Neuronal stem cell (in vitro differentiated cells): ENCODE measurements around the gene CD53.

Experiments used
- DNase-seq: peaks from one replicate; pipeline ENCODE4 v3.0.0-alpha.2; 2013; ENCODE audit warnings: low spot score
- H2AFZ ChIP-seq: one replicate; pipeline ENCODE4 v1.6.1; 2013; ENCODE audit warnings: mild to moderate bottlenecking, low read length, inconsistent platforms
- H2AK5ac ChIP-seq: 2 replicates; pipeline ENCODE4 v1.6.1; 2013; ENCODE audit warnings: low read depth, mild to moderate bottlenecking, inconsistent platforms, low read length, moderate library complexity, mixed read lengths
- H2BK120ac ChIP-seq: 2 replicates; pipeline ENCODE4 v1.6.1; 2013; ENCODE audit warnings: low read depth, mild to moderate bottlenecking, inconsistent platforms, low read length, moderate library complexity, mixed read lengths
- H2BK12ac ChIP-seq: one replicate; pipeline ENCODE4 v1.6.1; 2013; ENCODE audit warnings: low read length, inconsistent platforms
- H2BK15ac ChIP-seq: 2 replicates; pipeline ENCODE4 v1.6.1; 2013; ENCODE audit warnings: mild to moderate bottlenecking, low read length, inconsistent platforms, mixed read lengths
- H2BK5ac ChIP-seq: one replicate; pipeline ENCODE4 v1.6.1; 2013; ENCODE audit warnings: inconsistent platforms, mild to moderate bottlenecking, low read length, moderate library complexity
- H3K14ac ChIP-seq: one replicate; pipeline ENCODE4 v1.6.1; 2013; ENCODE audit warnings: low read length, inconsistent platforms
- H3K18ac ChIP-seq: 2 replicates; pipeline ENCODE4 v1.6.1; 2013; ENCODE audit warnings: low read length, inconsistent platforms
- H3K23ac ChIP-seq: 2 replicates; pipeline ENCODE4 v1.6.1; 2013; ENCODE audit warnings: low read depth, mild to moderate bottlenecking, mixed read lengths, low read length, inconsistent platforms; ENCODE audit not compliant: poor library complexity
- H3K27ac ChIP-seq: replicated peaks from 3 replicates; pipeline ENCODE4 v1.5.1; 2013; ENCODE audit warnings: low read length, inconsistent platforms
- H3K27me3 ChIP-seq, 3 experiments: 2 replicates each; pipeline ENCODE4 v1.6.1; 2013; ENCODE audit warnings: low read length in 3 of 3, mild to moderate bottlenecking in 2 of 3, inconsistent platforms in 1 of 3, low read depth in 1 of 3, mixed read lengths in 1 of 3, moderate library complexity in 1 of 3; ENCODE audit not compliant: control insufficient read depth in 3 of 3, insufficient read depth in 3 of 3
- H3K36me3 ChIP-seq, 2 donors: replicated peaks in 1 of 2; 2 replicates each; pipeline ENCODE4 v1.6.1; 2013; ENCODE audit warnings: low read length in 2 of 2; ENCODE audit not compliant: control insufficient read depth in 2 of 2, insufficient read depth in 2 of 2
- H3K4ac ChIP-seq: 2 replicates; pipeline ENCODE4 v1.6.1; 2013; ENCODE audit warnings: inconsistent platforms, mild to moderate bottlenecking, low read length, moderate library complexity
- H3K4me1 ChIP-seq, 2 donors: 1 replicate in 1 of 2; 2 replicates in 1 of 2; pipeline ENCODE4 v1.6.1; 2013; ENCODE audit warnings: low read length in 2 of 2, low read depth in 1 of 2; ENCODE audit not compliant: control insufficient read depth in 2 of 2, insufficient read depth in 1 of 2
- H3K4me2 ChIP-seq: one replicate; pipeline ENCODE4 v1.6.1; 2013; ENCODE audit warnings: mild to moderate bottlenecking, low read length, inconsistent platforms; ENCODE audit not compliant: insufficient read depth, poor library complexity, severe bottlenecking
- H3K4me3 ChIP-seq, 2 donors: 2 replicates each; pipeline ENCODE4 v1.5.1; 2013; ENCODE audit warnings: low read length in 2 of 2, mild to moderate bottlenecking in 2 of 2, inconsistent platforms in 1 of 2, moderate library complexity in 1 of 2
- H3K79me1 ChIP-seq: one replicate; pipeline ENCODE4 v1.6.1; 2013; ENCODE audit warnings: low read depth, mild to moderate bottlenecking, inconsistent platforms, low read length, moderate library complexity
- H3K9ac ChIP-seq: one replicate; pipeline ENCODE4 v1.6.1; 2013; ENCODE audit warnings: mild to moderate bottlenecking, low read depth, low read length, inconsistent platforms; ENCODE audit not compliant: poor library complexity
- H3K9me3 ChIP-seq, 2 donors: replicated peaks in 1 of 2; 2 replicates each; pipeline versions ENCODE3 to v1.6.1; 2013; ENCODE audit warnings: low read length in 2 of 2, mild to moderate bottlenecking in 2 of 2, inconsistent platforms in 1 of 2, low read depth in 1 of 2, mixed read lengths in 1 of 2, moderate library complexity in 1 of 2; ENCODE audit not compliant: control insufficient read depth in 2 of 2, insufficient read depth in 1 of 2
- H4K8ac ChIP-seq: one replicate; pipeline ENCODE4 v1.6.1; 2013; ENCODE audit warnings: low read depth, mild to moderate bottlenecking, inconsistent platforms, low read length, moderate library complexity
- H4K91ac ChIP-seq: one replicate; pipeline ENCODE4 v1.6.1; 2013; ENCODE audit warnings: low read length, low read depth, mild to moderate bottlenecking, inconsistent platforms; ENCODE audit not compliant: poor library complexity
- WGBS, 2 donors: extraction: QIAGEN DNeasy Blood & Tissue Kit; methylation state at CpG; one replicate each; pipeline ENCODE4 v1.1.7; 2013; ENCODE audit warnings: missing lambda C conversion rate in 2 of 2, mixed read lengths in 1 of 2; ENCODE audit not compliant: insufficient read length in 2 of 2, insufficient replicate concordance in 1 of 2; ENCODE audit errors: extremely low coverage in 2 of 2; 5-methylcytosine and 5-hydroxymethylcytosine counted together

CD53 gene

DNA sequence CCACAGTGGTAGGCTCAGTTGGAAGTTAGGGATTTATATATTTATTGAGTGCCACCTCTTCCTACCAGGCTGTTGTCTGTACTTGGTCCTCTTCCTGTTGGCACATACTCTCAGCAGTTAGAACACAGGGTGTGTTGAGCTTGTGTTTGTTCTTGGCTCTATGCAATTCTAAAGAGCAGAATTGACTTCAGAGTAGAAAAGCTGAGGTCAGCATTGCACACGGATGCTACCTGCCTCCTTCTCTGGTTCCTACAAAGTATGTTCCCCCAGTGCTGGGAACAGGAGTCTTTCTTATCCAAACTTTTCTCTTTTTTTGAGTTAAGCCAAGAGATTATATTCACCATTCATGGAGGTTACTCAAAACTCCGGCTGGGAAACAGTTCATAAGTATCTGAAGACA lies 16.5 kb upstream of the CD53 start:
- Histone ChIP-seq H3K9me3 (no peaks in the 10 kb centered on the region), H2BK5ac (no peak overlapping the region), H3K4me1 (no peaks in the 10 kb centered on the region), H3K27me3 (peaks cover 0 to 5% (median 0%) of the 10 kb centered on the region in 3 experiments), H3K4ac (no peak overlapping the region), H3K79me1 (no peaks in the 10 kb centered on the region), H2BK120ac (no peak overlapping the region), H2BK12ac (no peak overlapping the region), H2AFZ (no peak overlapping the region), H2BK15ac (no peak overlapping the region), H3K4me2 (no peak overlapping the region), H2AK5ac (no peak overlapping the region), H4K8ac (no peak overlapping the region), H3K14ac (no peak overlapping the region), H3K18ac (no peak overlapping the region), H3K27ac (no peak overlapping the region), H4K91ac (no peak overlapping the region), H3K4me3 (no peak overlapping the region), H3K23ac (no peak overlapping the region), H3K9ac (no peak overlapping the region), H3K36me3 (no peaks in the 10 kb centered on the region)
- no peak for DNase-seq
- no CpG with 5 or more reads among the region's 2 CpGs for WGBS, 2 donors

DNA sequence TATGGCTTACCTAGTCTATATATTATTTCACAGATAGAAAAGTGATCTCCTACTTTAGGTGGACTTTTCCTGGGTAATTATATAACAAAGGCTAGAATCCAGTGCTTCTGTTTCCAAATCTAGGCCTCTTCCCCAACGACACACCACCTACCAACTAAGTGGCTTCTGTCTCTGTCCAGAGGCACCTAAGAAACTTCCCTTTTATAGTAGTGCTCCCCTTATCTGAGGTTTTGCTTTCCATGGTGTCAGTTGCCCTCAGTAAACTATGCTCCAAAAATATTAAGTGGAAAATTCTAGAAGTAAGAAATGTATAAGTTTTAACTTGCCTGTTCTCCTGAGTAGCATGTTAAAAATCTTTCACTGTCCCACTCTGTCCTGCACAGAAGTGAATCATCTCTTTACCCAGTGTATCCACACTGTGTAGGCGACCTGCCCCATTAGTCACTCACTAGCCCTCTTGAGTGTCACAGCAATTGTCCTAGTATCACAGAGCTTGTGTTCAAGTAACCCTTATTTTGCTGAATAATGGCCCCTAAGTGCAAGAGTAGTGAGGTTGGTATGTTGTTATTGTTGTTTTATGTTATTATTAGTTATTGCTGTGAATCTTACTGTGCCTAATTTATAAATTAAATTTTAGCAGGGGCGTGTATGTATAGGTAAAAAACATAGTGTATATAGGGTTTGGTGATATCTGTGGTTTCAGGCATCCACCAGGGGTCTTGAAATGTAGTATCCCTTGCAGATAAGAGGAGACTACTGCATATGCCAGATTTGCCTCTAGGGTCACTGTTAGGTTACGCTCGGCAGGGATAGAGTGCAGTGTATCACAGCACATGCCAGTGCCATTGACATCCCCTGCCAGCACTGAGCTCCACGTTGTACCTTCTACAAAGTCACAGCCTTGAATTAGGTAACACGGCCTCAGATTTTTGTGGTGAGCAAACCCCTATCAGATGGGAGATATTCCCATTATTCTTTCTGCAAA lies 14.7 kb upstream of the CD53 start:
- no peak overlapping the region for H3K4me3 ChIP-seq
- H2BK12ac ChIP-seq = no peak overlapping the region
- no peak for DNase-seq
- H4K91ac ChIP-seq = no peak overlapping the region
- no peak overlapping the region for H3K4me2 ChIP-seq
- no peak overlapping the region for H3K23ac ChIP-seq
- H2BK5ac ChIP-seq = no peak overlapping the region
- H3K18ac ChIP-seq = no peak overlapping the region
- H2AK5ac ChIP-seq = no peak overlapping the region
- H2AFZ ChIP-seq = no peak overlapping the region
- H3K36me3 ChIP-seq = no peaks in the 10 kb centered on the region
- H3K4me1 ChIP-seq = no peaks in the 10 kb centered on the region
- H3K9me3 ChIP-seq = no peaks in the 10 kb centered on the region
- no peak overlapping the region for H3K27ac ChIP-seq
- no peaks in the 10 kb centered on the region for H3K79me1 ChIP-seq
- no peak overlapping the region for H3K9ac ChIP-seq
- peaks cover 0 to 5% (median 0%) of the 10 kb centered on the region in 3 experiments for H3K27me3 ChIP-seq
- H3K4ac ChIP-seq = no peak overlapping the region
- H4K8ac ChIP-seq = no peak overlapping the region
- H3K14ac ChIP-seq = no peak overlapping the region
- H2BK15ac ChIP-seq = no peak overlapping the region
- WGBS, 2 donors = no CpG with 5 or more reads among the region's 7 CpGs
- no peak overlapping the region for H2BK120ac ChIP-seq

DNA sequence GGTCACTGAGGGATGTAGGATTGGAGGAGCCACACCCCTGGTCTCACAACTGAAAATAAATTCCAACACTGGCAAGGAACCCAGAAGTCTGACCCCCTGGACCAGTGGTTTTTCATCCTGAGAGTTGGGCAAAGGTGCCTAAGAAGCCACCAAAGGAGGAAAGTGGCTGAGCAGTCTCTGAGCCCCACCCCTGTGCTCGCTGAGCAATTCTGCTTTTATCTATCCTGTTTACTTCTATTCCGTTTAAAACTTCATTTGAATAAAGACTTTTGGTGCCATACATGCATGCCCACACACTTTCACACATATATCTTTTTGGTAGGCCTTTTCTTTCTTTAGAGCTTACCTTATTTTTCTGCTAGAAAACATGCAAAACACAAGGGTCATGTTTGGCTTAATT lies 13.9 kb upstream of the CD53 start:
- Histone ChIP-seq H3K27ac (no peak overlapping the region), H3K4me1 (no peaks in the 10 kb centered on the region), H2BK120ac (no peak overlapping the region), H2BK5ac (no peak overlapping the region), H3K36me3 (no peaks in the 10 kb centered on the region), H3K79me1 (no peaks in the 10 kb centered on the region), H3K18ac (no peak overlapping the region), H3K4me2 (no peak overlapping the region), H2BK12ac (no peak overlapping the region), H3K23ac (no peak overlapping the region), H4K8ac (no peak overlapping the region), H3K27me3 (peaks cover 0 to 4% (median 0%) of the 10 kb centered on the region in 3 experiments), H3K4ac (no peak overlapping the region), H4K91ac (no peak overlapping the region), H3K14ac (no peak overlapping the region), H2AFZ (no peak overlapping the region), H2AK5ac (no peak overlapping the region), H3K9me3 (no peaks in the 10 kb centered on the region), H2BK15ac (no peak overlapping the region), H3K9ac (no peak overlapping the region), H3K4me3 (no peak overlapping the region)
- no peak for DNase-seq
- no CpG with 5 or more reads among the region's 2 CpGs for WGBS, 2 donors

DNA sequence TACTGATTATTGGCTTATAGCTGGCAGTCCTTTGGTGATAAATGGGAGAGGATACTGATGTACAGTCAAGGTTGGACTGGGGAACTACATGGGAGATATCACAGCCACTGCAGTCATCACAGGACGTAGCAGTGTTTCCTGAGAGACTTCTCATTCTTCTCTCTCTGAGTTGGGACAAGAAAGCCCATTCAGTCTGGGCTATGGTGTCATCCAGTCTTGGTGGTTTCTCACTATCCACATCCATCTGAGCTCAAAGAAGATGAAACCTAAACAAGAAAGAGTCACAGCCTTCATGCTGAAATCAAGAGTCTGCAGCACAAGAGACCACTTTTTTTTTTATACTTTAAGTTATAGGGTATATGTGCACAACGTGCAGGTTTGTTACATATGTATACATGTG lies 12.8 kb upstream of the CD53 start:
- no peak overlapping the region for H4K91ac ChIP-seq
- no peak overlapping the region for H3K9ac ChIP-seq
- DNase-seq = no peak

More for the DNA sequence above, 12.8 kb upstream of the CD53 start:
- Histone ChIP-seq H3K27me3 (no peaks in the 10 kb centered on the region), H4K8ac (no peak overlapping the region), H3K36me3 (no peaks in the 10 kb centered on the region), H3K4ac (no peak overlapping the region), H3K4me1 (no peaks in the 10 kb centered on the region), H3K23ac (no peak overlapping the region), H2BK5ac (no peak overlapping the region), H2AFZ (no peak overlapping the region), H3K14ac (no peak overlapping the region), H2BK15ac (no peak overlapping the region), H2BK12ac (no peak overlapping the region), H2AK5ac (no peak overlapping the region), H3K27ac (no peak overlapping the region), H3K4me3 (no peak overlapping the region), H3K18ac (no peak overlapping the region), H3K79me1 (no peaks in the 10 kb centered on the region), H3K4me2 (no peak overlapping the region), H2BK120ac (no peak overlapping the region), H3K9me3 (no peaks in the 10 kb centered on the region)
- no CpG with 5 or more reads among the region's 2 CpGs for WGBS, 2 donors
